Mesothelial cell of epicardium (in vitro differentiated cells): ENCODE data around the gene HMGB4. TPM values are rescaled to one million over a fixed set of nuclear protein-coding genes. Genes with fewer than 3 reads are reported as not detected.

Experiments
- DNase-seq, 2 experiments: peaks; one replicate each; pipeline ENCODE4 v3.0.0; 2021; ENCODE audit warnings: low spot score in 2 of 2; ENCODE audit not compliant: unreplicated experiment in 2 of 2
- H3K27ac Mint-ChIP-seq: 2 replicates; pipeline ENCODE4 v1.8.0; 2021; ENCODE audit warnings: mixed read lengths
- H3K27me3 Mint-ChIP-seq: 2 replicates; pipeline ENCODE4 v1.8.0; 2021; ENCODE audit warnings: low read depth, mixed read lengths
- H3K36me3 Mint-ChIP-seq: 2 replicates; pipeline ENCODE4 v1.8.0; 2021; ENCODE audit warnings: mixed read lengths
- H3K4me1 Mint-ChIP-seq: 2 replicates; pipeline ENCODE4 v1.8.0; 2021; ENCODE audit warnings: mixed read lengths
- H3K4me3 Mint-ChIP-seq: 2 replicates; pipeline ENCODE4 v1.8.0; 2021; ENCODE audit warnings: mild to moderate bottlenecking, moderate library complexity, mixed read lengths
- H3K9me3 Mint-ChIP-seq: 2 replicates; pipeline ENCODE4 v1.8.0; 2021; ENCODE audit warnings: mixed read lengths
- CTCF ChIP-seq: fragments of 200-600 bp; sonication (generic); IDR thresholded peaks from one replicate; pipeline ENCODE4 v1.5.0; 2021; ENCODE audit warnings: antibody characterized with exemption; ENCODE audit not compliant: unreplicated experiment
- total RNA-seq: library from RNA; stranded (reverse); gene quantifications from 3 replicates; pipeline ENCODE4 v1.2.1, GENCODE V29; 2021

HMGB4 gene
- total RNA-seq, 1 donor from 2014 or later = not detected

- Mint-ChIP-seq H3K4me3 (no peak overlapping the region), H3K27me3 (peaks cover 42% of the 10 kb centered on the region), H3K9me3 (peaks cover 10% of the 10 kb centered on the region), H3K4me1 (no peaks in the 10 kb centered on the region), H3K36me3 (no peaks in the 10 kb centered on the region), H3K27ac (no peak overlapping the region)
- DNase-seq = no peak
- no peak for TF ChIP-seq CTCF
These were observed 38.8 kb downstream of the HMGB4 start for GRCh38 chr1:33902486-33903209.

- H3K27ac Mint-ChIP-seq = no peak overlapping the region
- H3K4me3 Mint-ChIP-seq = no peak overlapping the region
- no peak for DNase-seq
- no peaks in the 10 kb centered on the region for H3K36me3 Mint-ChIP-seq
- peaks cover 42% of the 10 kb centered on the region for H3K27me3 Mint-ChIP-seq
- H3K9me3 Mint-ChIP-seq = peaks cover 10% of the 10 kb centered on the region
- TF ChIP-seq CTCF = no peak
- no peaks in the 10 kb centered on the region for H3K4me1 Mint-ChIP-seq
These were observed 39.3 kb downstream of the HMGB4 start for GRCh38 chr1:33903210-33903589.

- H3K4me1 Mint-ChIP-seq = no peaks in the 10 kb centered on the region
- H3K27ac Mint-ChIP-seq = no peak overlapping the region
- H3K36me3 Mint-ChIP-seq = no peaks in the 10 kb centered on the region
- H3K9me3 Mint-ChIP-seq = peaks cover 10% of the 10 kb centered on the region
- DNase-seq = no peak
- H3K4me3 Mint-ChIP-seq = no peak overlapping the region
- no peak for TF ChIP-seq CTCF
- H3K27me3 Mint-ChIP-seq = peaks cover 45% of the 10 kb centered on the region
These were observed 41.4 kb downstream of the HMGB4 start for GRCh38 chr1:33905241-33905640.

- no peak for DNase-seq
- Mint-ChIP-seq H3K27ac (no peak overlapping the region), H3K4me3 (no peak overlapping the region), H3K4me1 (no peaks in the 10 kb centered on the region), H3K27me3 (peaks cover 44% of the 10 kb centered on the region), H3K9me3 (peaks cover 10% of the 10 kb centered on the region), H3K36me3 (no peaks in the 10 kb centered on the region)
- no peak for TF ChIP-seq CTCF
These were observed 42.3 kb downstream of the HMGB4 start for GRCh38 chr1:33906156-33906555.

GRCh38 chr1:33908324-33908956 lies 44.6 kb downstream of the HMGB4 start:
- no peak overlapping the region for H3K4me3 Mint-ChIP-seq
- peaks cover 10% of the 10 kb centered on the region for H3K9me3 Mint-ChIP-seq
- DNase-seq = no peak
- TF ChIP-seq CTCF = no peak
- H3K27me3 Mint-ChIP-seq = peaks cover 42% of the 10 kb centered on the region
- no peaks in the 10 kb centered on the region for H3K4me1 Mint-ChIP-seq
- no peaks in the 10 kb centered on the region for H3K36me3 Mint-ChIP-seq
- H3K27ac Mint-ChIP-seq = no peak overlapping the region
